Stimulated activated CD8-positive, alpha-beta memory T cell treated with anti-CD3 and anti-CD28 coated beads, Interleukin-15, amount 100 ng/mL, for 24 hours (primary cell): ENCODE data around the gene RGS16.

Experiments used
- DNase-seq: peaks from one replicate; pipeline ENCODE4 v3.0.0-alpha.2; 2020; ENCODE audit warnings: low read depth

The RGS16 gene

GRCh38 chr1:182580736-182581135, 23.5 kb downstream of the RGS16 start:
- DNase-seq, result no peak

DNA sequence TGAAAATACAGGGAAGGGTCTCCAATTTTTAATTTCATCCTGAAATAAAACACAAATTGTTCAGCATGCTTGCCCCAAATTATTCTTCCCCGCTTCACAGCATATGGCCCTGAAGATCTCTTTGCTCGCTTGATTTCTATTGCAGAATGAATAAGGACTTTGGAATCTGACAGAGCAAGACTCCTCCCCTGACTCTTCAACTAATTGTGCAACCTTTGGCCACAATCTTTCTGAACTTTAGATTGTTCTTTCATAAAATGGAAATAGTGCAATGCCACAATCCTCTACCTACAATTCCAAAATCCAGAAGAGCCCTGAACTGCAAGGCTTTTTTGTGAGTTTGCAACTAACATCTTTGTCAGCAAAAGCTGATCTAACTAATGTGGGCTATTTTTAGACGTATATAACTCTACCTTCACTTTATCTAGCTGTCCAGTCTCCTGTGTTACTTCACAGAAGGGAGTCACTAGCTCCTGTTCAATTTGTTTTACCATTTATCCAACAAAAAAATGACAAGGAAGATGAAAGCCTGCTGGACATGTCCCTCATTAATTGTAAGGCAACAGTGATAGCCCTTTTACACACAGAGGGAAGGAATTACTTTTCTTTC, 28.5 kb downstream of the RGS16 start:
- no peak for DNase-seq

GRCh38 chr1:182574156-182574555, 30.0 kb downstream of the RGS16 start:
- no peak for DNase-seq

GRCh38 chr1:182570611-182570970, 33.6 kb downstream of the RGS16 start:
- DNase-seq, result no peak

DNA sequence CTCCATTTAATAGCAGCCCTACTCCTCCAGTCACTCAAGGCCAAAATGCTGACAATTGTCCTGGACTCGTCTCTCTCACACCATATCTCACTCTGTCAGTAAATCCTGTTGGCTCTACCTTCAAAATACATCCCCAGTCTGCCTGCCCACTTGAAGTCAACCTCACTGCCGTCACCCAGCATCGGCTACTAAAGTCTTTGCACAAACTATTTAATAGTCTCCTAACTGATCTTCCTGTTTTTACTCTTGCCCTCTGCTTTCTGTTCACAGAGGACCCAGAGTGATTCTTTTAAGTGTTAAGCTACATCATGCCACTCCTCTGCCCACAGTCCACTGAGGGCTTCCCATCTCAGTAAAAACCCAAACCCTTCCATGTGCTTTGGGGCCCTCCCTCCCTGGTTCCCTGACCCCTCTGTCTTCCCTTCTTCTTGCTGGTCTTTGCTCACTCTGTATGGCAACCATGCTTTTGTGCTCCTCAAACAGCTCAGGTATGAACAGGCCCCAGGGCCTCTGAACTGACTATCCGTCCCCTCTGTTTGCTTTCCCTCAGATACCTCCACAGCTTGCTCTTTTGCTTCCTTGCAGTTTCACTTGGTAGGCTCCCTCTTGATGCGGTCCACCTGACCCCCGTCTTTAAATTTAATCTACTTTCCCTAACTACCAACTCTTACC, 34.1 kb downstream of the RGS16 start:
- DNase-seq, result no peak

- DNase-seq, result no peak
Observed at GRCh38 chr1:182568647-182569284, 35.4 kb downstream of the RGS16 start.

DNA sequence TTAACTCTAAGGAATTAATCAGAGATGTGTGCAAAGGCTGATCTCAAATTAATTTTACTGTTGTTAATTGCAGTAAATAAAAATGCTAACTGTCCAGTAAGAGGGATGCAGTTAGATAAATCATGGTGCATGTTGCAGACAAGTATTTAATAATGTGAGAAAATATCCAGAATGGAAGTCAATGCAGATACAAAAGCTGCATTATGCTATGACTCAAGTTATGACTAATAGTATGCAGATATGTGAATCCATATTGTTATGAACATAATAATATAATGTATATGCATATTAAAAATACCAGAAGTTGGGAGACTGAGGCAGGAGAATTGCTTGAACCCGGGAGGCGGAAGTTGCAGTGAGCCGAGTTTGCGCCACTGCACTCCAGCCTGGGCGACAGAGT, 36.6 kb downstream of the RGS16 start:
- DNase-seq, result no peak

DNA sequence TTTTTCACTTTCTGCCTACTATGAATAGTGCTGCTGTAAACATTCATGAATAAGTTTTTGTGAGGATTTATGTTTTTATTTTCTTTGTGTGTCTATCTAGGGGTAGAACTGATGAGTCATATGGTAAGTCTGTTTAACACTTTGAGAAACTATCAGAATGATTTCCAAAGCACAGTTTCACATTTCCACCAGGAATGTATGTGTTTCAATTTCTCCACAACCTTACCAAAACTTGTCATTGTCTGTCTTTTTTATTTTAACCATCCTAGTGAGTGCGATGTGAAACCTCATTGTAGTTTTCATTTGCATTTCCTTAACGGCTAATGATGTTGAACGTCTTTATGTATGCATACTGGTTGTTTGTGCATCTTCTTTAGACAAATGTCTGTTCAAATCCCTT, 38.7 kb downstream of the RGS16 start:
- DNase-seq, result no peak

GRCh38 chr1:182564406-182565004, 39.7 kb downstream of the RGS16 start:
- DNase-seq, result no peak

GRCh38 chr1:182563095-182563494, 41.1 kb downstream of the RGS16 start:
- DNase-seq, result no peak

GRCh38 chr1:182561456-182561855, 42.7 kb downstream of the RGS16 start:
- no peak for DNase-seq

- DNase-seq, result no peak
Observed at GRCh38 chr1:182560392-182560984, 43.7 kb downstream of the RGS16 start.

DNA sequence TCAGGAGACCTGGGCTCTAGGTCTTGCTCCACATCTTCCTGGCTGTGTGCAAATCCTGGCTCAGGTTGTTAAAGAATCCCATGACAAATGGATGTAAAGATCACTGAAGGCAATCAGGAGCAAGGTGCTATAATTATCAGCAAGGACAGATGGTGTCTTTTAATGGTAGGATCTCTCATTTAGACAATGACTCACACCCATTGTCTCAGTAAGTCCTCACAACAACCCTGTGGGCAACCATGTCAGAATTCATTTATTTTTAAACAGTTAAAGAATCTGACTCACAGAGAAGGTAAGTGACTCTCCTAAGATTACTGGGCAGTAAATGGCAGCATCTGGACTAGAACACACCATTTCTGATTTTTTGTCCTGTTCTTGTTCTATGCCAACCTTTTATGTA, 47.9 kb downstream of the RGS16 start:
- no peak for DNase-seq

- DNase-seq, result no peak
Observed at GRCh38 chr1:182555493-182555892, 48.7 kb downstream of the RGS16 start.

GRCh38 chr1:182552527-182552926, 51.7 kb downstream of the RGS16 start:
- DNase-seq, result no peak

DNA sequence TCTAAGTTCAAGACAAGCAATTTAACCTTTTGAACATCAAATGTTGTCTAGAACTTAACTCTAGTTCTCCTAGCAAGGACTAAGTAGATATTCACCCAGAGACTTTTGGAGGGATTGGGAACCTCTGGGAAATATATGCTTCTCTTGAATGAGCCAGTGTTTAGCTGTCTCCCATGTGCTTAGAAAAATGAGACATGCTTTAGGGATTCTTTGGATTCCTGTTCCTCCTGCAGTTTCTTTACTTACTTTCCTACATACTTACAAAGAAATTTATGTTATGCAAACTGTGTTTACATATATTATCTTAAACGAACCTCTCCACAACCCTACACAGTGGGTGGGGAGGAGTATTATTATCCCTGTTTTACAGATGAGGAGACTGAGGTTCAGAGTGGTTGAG, 54.4 kb downstream of the RGS16 start:
- DNase-seq, result no peak

DNA sequence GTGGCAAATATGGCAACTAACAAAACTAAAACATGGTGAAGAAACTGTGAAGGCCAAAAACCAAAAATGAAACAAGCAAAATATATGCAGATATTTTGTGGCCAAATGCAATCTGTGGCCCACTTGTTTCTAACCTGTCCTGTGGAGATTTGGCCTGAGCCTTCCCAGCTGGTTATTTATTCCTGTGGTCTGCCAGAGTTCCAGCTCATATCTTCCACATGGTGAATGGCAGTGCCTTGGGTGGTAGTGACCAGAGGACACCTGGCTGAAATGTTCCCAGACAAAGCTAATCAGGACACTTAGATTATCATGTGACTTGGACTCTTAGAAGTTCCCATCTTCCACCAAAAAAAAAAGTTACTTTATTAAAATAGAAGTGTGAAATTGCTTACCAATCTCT, 54.8 kb downstream of the RGS16 start:
- no peak for DNase-seq
